Fibroblast of lung (primary cell): ENCODE data around the gene RAB35.

Source experiments
- CTCF ChIP-seq, 2 donors: IDR thresholded peaks in 1 of 2; conservative IDR thresholded peaks in 1 of 2; 1 replicate in 1 of 2; 2 replicates in 1 of 2; pipeline ENCODE4 v1.5.1; 2011 to 2012; ENCODE audit warnings: low read length in 2 of 2, control low read depth in 1 of 2, inconsistent platforms in 1 of 2, low read depth in 1 of 2, mild to moderate bottlenecking in 1 of 2
- EZH2 ChIP-seq: IDR thresholded peaks from 2 replicates; pipeline ENCODE4 v1.5.1; 2012; ENCODE audit warnings: low read length, control low read depth, mild to moderate bottlenecking; ENCODE audit errors: missing control alignments

- TF ChIP-seq CTCF (conservative IDR thresholded peaks at IDR 0.05 in 1 of 2, IDR thresholded peaks at IDR 0.05 in 1 of 2; ENCODE audit: low read depth in 1 of 2, low read length in 2 of 2) (no peak), EZH2 (no peak)
Observed at GRCh38 chr12:120138366-120138765, 21.8 kb upstream of the RAB35 start.
